HG03108 (cell line): Measurements from ENCODE around the gene PNMA5.
"Not testable (repeated sequence)": the region's sequence is repeated elsewhere in the genome, so short reads cannot be mapped to it uniquely, and the experiment has no call there.

Experiments
- ATAC-seq: cut with Tn5 transposase; IDR thresholded peaks from one replicate; pipeline ENCODE4 v1.9.1; 2021; ENCODE audit warnings: moderate library complexity; ENCODE audit not compliant: unreplicated experiment

Gene PNMA5

DNA sequence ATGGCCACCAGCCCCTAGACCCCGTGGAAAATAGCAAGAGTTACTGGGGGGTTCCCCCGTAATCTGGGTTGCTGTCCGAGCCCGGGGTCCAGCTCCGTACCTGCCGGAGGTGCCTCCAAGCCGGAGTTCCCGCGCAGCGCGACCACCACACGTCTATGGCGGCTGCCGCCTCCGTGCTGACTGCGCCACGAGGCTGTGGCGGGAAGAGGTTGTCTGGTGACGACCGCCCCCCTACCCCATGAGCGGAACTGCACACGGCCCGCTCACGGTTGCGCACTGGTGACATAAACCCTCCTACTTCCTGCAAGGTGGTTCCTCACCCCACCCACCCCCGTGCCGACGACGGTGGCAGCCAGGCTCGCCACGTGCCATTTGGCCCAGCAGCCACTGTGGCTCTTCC lies at the start of gene PNMA5:
PNMA5 (minus strand) TSS at position 184 of the 400 bp plus-strand sequence. CDS start 2,518 bp downstream, outside the sequence.
- ATAC-seq, result no peak

DNA sequence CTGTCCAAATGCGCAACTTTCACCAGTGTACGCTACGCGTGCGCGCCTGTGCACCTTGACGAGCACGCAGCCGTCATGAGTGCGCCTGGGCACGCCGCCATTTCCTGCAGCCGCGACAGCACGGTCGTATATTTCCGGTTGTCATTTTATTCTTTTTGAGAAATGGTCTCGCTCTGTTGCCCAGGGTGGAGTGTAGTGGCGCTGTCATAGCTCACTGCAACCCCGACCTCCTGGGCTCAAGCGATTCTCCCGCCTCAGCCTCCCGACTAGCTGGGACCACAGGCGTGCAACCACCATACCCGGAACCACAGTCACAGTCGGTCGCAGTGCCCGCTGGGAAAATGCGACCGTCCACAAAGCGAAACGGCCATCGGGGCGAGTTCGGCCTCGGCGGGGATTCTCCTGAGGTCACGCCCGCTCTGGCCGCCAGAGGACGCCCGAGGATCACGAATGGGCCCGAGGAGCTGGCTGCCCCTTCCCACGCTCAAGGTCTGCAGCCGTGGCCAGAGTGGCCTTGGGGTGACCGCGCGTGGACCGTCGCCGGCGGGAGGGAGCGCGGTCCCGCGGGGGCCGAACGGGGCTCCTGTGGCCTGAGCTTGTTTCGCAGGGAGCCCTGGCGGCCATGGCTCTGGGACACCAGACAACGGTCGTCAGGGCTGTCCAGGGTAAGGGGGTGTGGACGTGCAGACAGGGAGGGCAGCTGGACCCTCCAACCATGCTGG lies 38.6 kb upstream of the PNMA5 start:
- peak; percentile 76 for ATAC-seq

- ATAC-seq, result no peak
These were observed 36.9 kb upstream of the PNMA5 start for GRCh38 chrX:153030801-153031200.

DNA sequence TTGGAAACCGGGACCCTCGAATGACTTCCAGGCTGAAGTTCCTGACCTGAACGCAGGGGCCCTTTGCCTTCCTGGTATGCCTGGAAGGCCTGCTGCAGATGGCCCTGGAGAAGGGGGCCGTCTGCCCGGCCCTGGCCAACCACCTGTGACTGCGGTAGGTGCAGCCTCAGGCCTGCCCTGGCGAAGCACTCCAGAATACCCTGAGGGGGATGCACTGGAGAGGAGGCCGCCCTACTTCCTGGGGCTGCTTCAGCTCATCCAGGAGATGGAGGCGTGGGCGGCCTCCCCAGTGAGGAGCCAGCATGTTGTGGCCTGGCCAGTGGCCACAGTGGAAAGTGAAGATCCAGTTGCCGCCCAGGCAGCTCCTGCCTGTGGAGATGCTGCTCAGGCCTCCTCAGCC lies 36.0 kb upstream of the PNMA5 start:
- ATAC-seq, result no peak

DNA sequence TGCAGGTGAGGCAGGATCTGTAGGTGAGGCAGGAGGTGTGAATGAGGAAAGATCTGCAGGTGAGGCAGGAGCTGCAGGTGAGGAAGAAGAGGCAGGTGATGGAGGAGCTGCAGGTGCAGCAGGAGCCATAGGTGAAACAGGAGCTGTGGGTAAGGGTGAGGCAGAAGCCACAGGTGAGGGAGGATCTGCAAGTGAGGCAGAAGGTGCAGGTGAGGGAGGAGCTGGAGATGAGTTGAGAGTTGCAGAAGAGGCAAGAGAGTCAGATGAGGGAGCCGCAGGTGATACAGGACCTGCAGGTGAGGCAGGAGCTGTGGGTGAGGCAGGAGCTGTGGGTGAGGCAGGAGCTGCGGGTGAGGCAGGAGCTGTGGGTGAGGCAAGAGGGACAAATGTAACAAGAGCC lies 35.2 kb upstream of the PNMA5 start:
- ATAC-seq, result no peak

DNA sequence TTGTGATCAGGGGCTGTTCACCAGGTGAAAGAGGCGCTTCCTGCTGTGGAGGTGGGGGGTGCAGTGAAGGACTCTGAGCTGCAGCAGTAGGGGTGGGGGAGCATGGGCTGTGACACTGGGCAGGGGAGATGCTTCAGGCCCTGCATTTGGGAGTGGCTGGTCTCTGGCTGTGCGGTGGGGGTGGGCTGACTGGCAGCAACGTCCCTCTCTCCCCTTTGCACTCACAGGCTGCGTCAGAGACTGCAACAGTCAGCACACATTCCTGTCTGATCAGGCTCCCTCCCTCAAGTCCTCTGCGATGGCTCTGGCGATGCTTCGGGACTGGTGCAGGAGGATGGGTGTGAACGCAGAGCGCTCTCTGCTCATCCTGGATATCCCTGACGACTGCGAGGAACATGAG lies 34.6 kb upstream of the PNMA5 start:
- not testable (repeated sequence) for ATAC-seq

- ATAC-seq, result not testable (repeated sequence)
These were observed 32.6 kb upstream of the PNMA5 start for GRCh38 chrX:153026501-153026900.

DNA sequence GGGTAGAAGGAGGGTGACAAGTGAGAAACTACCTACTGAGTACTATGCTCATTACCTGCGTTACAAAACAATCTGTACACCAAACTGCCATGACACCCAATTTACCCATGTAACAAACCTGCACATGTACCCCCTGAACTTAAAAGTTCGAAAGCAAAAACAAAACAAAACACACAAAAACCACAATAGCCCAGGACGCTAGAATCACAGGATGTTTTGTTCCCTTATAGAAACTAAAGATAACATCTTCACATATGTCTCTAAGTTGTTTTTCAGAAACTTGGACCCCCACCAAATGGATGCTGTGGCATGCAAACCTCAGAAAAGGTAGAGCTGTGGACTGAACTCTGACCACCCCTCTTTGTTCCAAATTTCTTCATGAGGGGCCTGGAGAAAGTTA lies 25.2 kb upstream of the PNMA5 start:
- ATAC-seq, result no peak

DNA sequence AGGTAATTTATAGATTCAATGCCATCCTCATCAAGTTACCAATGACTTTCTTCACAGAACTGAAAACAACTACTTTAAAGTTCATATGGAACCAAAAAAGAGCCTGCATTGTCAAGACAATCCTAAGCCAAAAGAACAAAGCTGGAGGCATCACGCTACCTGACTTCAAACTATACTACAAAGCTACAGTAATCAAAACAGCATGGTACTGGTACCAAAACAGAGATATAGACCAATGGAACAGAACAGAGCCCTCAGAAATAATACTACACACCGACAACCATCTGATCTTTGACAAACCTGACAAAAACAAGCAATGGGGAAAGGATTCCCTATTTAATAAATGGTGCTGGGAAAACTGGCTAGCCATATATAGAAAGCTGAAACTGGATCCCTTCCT lies 23.3 kb upstream of the PNMA5 start:
- ATAC-seq, result not testable (repeated sequence)

DNA sequence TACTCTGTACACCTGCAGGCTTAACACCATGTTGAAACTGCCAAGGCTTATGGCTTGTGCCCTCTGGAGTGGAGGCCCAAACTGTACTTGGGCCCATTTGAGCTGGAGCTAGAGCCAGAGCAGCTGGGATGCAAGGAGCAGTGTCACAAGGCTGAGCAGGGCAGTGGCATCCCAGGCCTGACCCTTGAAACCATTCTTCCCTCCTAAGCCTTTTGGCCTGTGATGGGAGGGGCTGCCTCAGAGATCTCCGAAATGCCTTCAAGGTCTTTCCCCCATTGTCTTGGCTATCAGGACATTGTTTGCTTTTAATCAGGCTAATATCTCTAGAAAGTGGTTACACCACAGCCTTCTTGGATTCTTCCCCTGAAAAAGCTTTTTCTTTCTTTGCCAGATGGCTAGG lies 10.9 kb upstream of the PNMA5 start:
- ATAC-seq, result no peak

- ATAC-seq, result no peak
These were observed 10.1 kb upstream of the PNMA5 start for GRCh38 chrX:153003981-153004380.

- ATAC-seq, result not testable (repeated sequence)
These were observed 8.3 kb upstream of the PNMA5 start for GRCh38 chrX:153002182-153002581.

DNA sequence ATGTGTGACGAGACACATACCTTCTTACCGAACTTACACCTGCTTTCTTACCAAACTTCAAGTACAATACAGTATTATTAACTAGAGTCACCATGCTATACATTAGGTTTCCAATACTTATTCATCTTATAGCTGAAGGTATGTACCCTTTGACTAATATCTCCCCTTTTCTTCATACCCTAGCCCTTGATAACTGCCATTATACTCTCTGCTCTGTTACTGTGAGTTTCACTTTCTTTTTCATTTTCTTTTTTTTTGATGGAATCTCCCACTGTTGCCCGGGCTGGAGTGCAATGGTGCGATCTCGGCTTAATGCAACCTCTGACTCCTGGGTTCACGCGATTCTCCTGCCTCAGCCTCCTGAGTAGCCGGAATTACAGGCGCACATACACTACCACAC lies 3.4 kb upstream of the PNMA5 start:
- ATAC-seq, result no peak

GRCh38 chrX:152992115-152992514 lies 1.8 kb downstream of the PNMA5 start:
- no peak for ATAC-seq

GRCh38 chrX:152991123-152991522 lies 2.8 kb downstream of the PNMA5 start:
- no peak for ATAC-seq

GRCh38 chrX:152989292-152989658 lies 4.6 kb downstream of the PNMA5 start:
- no peak for ATAC-seq

DNA sequence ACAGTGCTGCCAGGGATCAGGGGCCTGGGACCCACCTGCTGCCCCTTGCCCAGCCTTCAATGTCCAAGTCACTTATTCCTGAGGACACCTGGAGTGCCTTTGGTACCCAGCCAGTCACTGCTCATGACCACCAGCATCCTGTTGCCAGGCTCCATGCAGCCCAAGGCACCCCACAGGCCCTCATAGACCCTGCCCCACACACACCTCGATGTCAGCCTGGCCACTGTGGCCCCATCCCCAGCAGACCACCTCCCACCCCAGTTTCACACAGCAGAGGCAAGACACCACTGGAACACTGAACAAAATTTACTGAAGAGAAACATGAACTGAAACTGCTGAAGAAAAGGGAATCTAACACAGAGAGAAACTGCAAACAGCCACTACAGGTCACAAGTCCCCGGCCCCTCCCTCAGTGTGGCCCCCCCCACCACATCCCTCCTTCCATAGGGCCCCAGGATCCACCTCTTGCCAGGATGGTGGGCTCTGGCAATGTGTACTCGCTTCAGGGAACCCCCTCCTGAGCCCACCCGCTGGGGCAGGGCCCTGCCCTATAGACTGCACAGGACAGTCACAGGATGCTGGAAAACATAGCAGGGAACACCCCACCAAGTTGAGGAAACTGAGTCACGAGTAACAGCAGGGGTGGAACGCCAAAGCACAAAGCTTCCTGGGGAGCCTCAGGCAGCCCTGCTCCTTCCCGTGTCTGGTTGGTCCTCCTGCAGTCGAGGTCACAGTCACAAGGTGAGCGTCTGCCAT lies 5.2 kb downstream of the PNMA5 start:
- no peak for ATAC-seq

DNA sequence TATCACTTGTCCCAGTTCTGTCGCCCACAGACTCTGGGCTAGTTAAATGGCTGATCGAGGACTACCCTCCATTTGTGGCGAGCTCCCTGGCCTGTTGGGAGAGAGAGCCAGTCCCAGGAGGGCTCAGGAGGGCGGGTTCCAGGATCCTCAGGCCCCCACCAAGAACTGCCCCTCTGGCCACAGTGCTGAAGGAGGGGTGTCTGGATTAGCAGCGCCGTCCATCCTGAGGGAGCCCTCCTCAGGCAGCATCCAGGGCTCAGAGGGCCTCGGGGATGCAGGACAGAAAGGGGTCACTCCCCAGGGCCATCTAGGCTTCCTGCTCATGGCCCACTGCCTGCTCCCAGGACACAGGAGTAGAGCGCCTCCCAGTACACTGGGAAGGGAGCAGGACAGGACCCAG lies 6.1 kb downstream of the PNMA5 start:
- no peak for ATAC-seq

GRCh38 chrX:152987156-152987555 lies 6.8 kb downstream of the PNMA5 start:
- ATAC-seq, result not testable (repeated sequence)

GRCh38 chrX:152985383-152985782 lies 8.5 kb downstream of the PNMA5 start:
- not testable (repeated sequence) for ATAC-seq

DNA sequence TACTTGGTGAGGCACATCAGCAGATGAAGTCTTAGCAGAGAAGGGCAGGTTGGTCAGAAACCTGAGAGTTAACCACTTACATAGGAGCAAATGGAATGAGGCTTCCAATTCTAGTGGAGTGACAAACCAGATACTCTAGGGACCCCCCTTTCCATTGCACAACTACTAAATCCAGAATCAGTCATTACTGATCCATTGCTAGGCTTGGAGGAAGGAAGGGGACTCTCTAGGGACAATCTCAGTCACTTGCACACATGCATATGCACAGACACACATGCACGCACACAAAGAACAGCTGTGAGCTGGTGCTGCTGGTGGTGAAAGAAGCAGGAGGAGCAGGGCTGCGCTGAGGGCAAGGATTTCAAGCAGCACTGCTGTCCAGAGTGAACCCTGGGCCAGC lies 25.7 kb downstream of the PNMA5 start:
- ATAC-seq, result no peak

DNA sequence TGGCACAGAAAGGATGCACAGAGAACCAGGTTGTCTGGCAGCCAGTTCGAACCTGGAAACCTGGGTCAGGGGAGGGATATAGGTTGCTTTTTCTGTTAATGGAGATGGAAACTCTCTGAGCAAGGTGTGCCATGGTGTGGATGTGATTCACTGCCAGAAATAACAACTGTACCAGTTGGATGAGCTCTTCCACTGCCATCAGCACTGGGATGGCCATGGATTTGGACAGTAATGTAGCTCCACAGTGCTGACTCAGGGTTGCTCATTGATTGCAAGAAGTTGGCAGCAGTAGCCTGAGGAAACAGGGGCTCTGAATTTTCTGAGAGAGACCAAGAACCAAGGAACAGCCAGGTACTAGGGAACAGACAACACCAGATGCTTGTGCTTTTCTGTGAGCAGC lies 33.8 kb downstream of the PNMA5 start:
- no peak for ATAC-seq
